Parathyroid adenoma (tissue), 2 donors: Measurements from ENCODE around the gene SUV39H2.

Experiments used
- H2AFZ ChIP-seq: fragments of 300-600 bp; sonication (generic); one replicate; pipeline ENCODE4 v1.7.0; 2017; ENCODE audit warnings: antibody characterized with exemption, mild to moderate bottlenecking
- H3K27ac ChIP-seq: fragments of 300-600 bp; sonication (generic); one replicate; pipeline ENCODE4 v1.7.0; 2017
- H3K27me3 ChIP-seq: fragments of 300-600 bp; sonication (generic); one replicate; pipeline ENCODE4 v1.7.0; 2017; ENCODE audit warnings: low read length; ENCODE audit not compliant: control insufficient read depth, insufficient read depth
- H3K36me3 ChIP-seq: fragments of 300-600 bp; sonication (generic); one replicate; pipeline ENCODE4 v1.7.0; 2017; ENCODE audit warnings: low read length; ENCODE audit not compliant: control insufficient read depth, insufficient read depth
- H3K4me1 ChIP-seq: fragments of 300-600 bp; sonication (generic); one replicate; pipeline ENCODE4 v1.7.0; 2017; ENCODE audit warnings: control low read depth
- H3K4me2 ChIP-seq: fragments of 300-600 bp; sonication (generic); one replicate; pipeline ENCODE4 v1.7.0; 2017; ENCODE audit warnings: low read length
- H3K4me3 ChIP-seq: fragments of 300-600 bp; sonication (generic); one replicate; pipeline ENCODE4 v1.7.0; 2017; ENCODE audit warnings: low read depth, low read length
- H3K79me2 ChIP-seq: fragments of 300-600 bp; sonication (generic); one replicate; pipeline ENCODE4 v1.7.0; 2017; ENCODE audit warnings: control low read depth
- H3K9ac ChIP-seq: fragments of 300-600 bp; sonication (generic); one replicate; pipeline ENCODE4 v1.7.0; 2017; ENCODE audit warnings: mild to moderate bottlenecking
- H3K9me3 ChIP-seq: fragments of 300-600 bp; sonication (generic); one replicate; pipeline ENCODE4 v1.7.0; 2017; ENCODE audit warnings: low read length; ENCODE audit not compliant: control insufficient read depth
- CTCF ChIP-seq: fragments of 300-600 bp; sonication (generic); IDR thresholded peaks from one replicate; pipeline ENCODE4 v1.7.0; 2017; ENCODE audit warnings: antibody characterized with exemption, mild to moderate bottlenecking
- donor health status: primary hyperparathyroidism.

The SUV39H2 gene

GRCh38 chr10:14911801-14912200 is 33.1 kb downstream of the SUV39H2 start:
- TF ChIP-seq CTCF = no peak
- H3K36me3 ChIP-seq = no peaks in the 10 kb centered on the region
- no peaks in the 10 kb centered on the region for H3K9me3 ChIP-seq

GRCh38 chr10:14916600-14916999 is 37.9 kb downstream of the SUV39H2 start:
- H3K27ac ChIP-seq = no peak overlapping the region
- no peaks in the 10 kb centered on the region for H3K79me2 ChIP-seq
- no peaks in the 10 kb centered on the region for H3K36me3 ChIP-seq
- no peaks in the 10 kb centered on the region for H3K9me3 ChIP-seq
- no peak overlapping the region for H3K4me3 ChIP-seq
- H3K9ac ChIP-seq = no peak overlapping the region
- no peak overlapping the region for H3K4me2 ChIP-seq
- no peaks in the 10 kb centered on the region for H3K27me3 ChIP-seq
- H3K4me1 ChIP-seq = no peaks in the 10 kb centered on the region
- no peak overlapping the region for H2AFZ ChIP-seq
- TF ChIP-seq CTCF = no peak

More at GRCh38 chr10:14911801-14912200, 33.1 kb downstream of the SUV39H2 start:
- Histone ChIP-seq H3K9ac (no peak overlapping the region), H2AFZ (no peak overlapping the region), H3K4me3 (no peak overlapping the region), H3K79me2 (no peaks in the 10 kb centered on the region), H3K4me2 (no peak overlapping the region), H3K27ac (no peak overlapping the region), H3K4me1 (no peaks in the 10 kb centered on the region), H3K27me3 (no peaks in the 10 kb centered on the region)

- Histone ChIP-seq H3K36me3 (no peaks in the 10 kb centered on the region), H3K4me3 (no peak overlapping the region), H3K4me2 (no peak overlapping the region), H3K27ac (no peak overlapping the region), H3K27me3 (no peaks in the 10 kb centered on the region), H2AFZ (no peak overlapping the region), H3K9ac (no peak overlapping the region), H3K9me3 (no peaks in the 10 kb centered on the region), H3K4me1 (no peaks in the 10 kb centered on the region), H3K79me2 (no peaks in the 10 kb centered on the region)
- no peak for TF ChIP-seq CTCF
These were observed 39.2 kb downstream of the SUV39H2 start for GRCh38 chr10:14917827-14918226.

- H3K9ac ChIP-seq = no peak overlapping the region
- no peak overlapping the region for H2AFZ ChIP-seq
- no peak overlapping the region for H3K27ac ChIP-seq
- H3K9me3 ChIP-seq = no peaks in the 10 kb centered on the region
- H3K4me1 ChIP-seq = no peaks in the 10 kb centered on the region
- no peak for TF ChIP-seq CTCF
- no peaks in the 10 kb centered on the region for H3K36me3 ChIP-seq
- no peaks in the 10 kb centered on the region for H3K27me3 ChIP-seq
- H3K79me2 ChIP-seq = no peaks in the 10 kb centered on the region
- H3K4me2 ChIP-seq = no peak overlapping the region
- H3K4me3 ChIP-seq = no peak overlapping the region
These were observed 40.3 kb downstream of the SUV39H2 start for GRCh38 chr10:14918964-14919363.

GRCh38 chr10:14924013-14924412 is 45.3 kb downstream of the SUV39H2 start:
- TF ChIP-seq CTCF = no peak
- Histone ChIP-seq H3K36me3 (no peaks in the 10 kb centered on the region), H3K27me3 (no peaks in the 10 kb centered on the region), H3K9me3 (no peaks in the 10 kb centered on the region), H3K4me1 (no peaks in the 10 kb centered on the region), H3K79me2 (no peaks in the 10 kb centered on the region), H3K4me3 (no peak overlapping the region), H3K4me2 (no peak overlapping the region), H3K27ac (no peak overlapping the region), H2AFZ (no peak overlapping the region), H3K9ac (no peak overlapping the region)
